SK-N-SH treated with all-trans-retinoic acid at 6 μM for 48 hours (cell line): ENCODE measurements around the gene MUC5B.
"Not testable (repeated sequence)": the region's sequence is repeated elsewhere in the genome, so short reads cannot be mapped to it uniquely, and the experiment has no call there.

Source experiments
- ZNF565 ChIP-seq: fragments of 450-650 bp; formaldehyde crosslinking; conservative IDR thresholded peaks from 2 replicates; pipeline ENCODE4 v1.5.0; 2020; ENCODE audit warnings: low read depth, mild to moderate bottlenecking, moderate library complexity
- TF ChIP-seq, protein P1 (sequence below): fragments of 250-450 bp; sonication (Bioruptor Pico); IDR thresholded peaks from 2 replicates; pipeline ENCODE4 v1.5.0; 2020; ENCODE audit warnings: mild to moderate bottlenecking, moderate library complexity

DNA sequence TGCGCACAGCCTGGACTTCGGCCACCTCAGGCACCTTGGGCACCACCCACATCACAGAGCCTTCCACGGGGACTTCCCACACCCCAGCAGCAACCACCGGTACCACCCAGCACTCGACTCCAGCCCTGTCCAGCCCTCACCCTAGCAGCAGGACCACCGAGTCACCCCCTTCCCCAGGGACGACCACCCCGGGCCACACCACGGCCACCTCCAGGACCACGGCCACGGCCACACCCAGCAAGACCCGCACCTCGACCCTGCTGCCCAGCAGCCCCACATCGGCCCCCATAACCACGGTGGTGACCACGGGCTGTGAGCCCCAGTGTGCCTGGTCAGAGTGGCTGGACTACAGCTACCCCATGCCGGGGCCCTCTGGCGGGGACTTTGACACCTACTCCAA lies 26.1 kb downstream of the MUC5B start:
- TF ChIP-seq ZNF565 (CRISPR knock-in tag) = not testable (repeated sequence)
- TF ChIP-seq, protein P1, sequence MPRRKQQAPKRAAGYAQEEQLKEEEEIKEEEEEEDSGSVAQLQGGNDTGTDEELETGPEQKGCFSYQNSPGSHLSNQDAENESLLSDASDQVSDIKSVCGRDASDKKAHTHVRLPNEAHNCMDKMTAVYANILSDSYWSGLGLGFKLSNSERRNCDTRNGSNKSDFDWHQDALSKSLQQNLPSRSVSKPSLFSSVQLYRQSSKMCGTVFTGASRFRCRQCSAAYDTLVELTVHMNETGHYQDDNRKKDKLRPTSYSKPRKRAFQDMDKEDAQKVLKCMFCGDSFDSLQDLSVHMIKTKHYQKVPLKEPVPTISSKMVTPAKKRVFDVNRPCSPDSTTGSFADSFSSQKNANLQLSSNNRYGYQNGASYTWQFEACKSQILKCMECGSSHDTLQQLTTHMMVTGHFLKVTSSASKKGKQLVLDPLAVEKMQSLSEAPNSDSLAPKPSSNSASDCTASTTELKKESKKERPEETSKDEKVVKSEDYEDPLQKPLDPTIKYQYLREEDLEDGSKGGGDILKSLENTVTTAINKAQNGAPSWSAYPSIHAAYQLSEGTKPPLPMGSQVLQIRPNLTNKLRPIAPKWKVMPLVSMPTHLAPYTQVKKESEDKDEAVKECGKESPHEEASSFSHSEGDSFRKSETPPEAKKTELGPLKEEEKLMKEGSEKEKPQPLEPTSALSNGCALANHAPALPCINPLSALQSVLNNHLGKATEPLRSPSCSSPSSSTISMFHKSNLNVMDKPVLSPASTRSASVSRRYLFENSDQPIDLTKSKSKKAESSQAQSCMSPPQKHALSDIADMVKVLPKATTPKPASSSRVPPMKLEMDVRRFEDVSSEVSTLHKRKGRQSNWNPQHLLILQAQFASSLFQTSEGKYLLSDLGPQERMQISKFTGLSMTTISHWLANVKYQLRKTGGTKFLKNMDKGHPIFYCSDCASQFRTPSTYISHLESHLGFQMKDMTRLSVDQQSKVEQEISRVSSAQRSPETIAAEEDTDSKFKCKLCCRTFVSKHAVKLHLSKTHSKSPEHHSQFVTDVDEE (CRISPR knock-in tag) = not testable (repeated sequence)
